Smooth muscle cell (in vitro differentiated cells): ENCODE measurements around the gene AGTRAP. TPM values are rescaled to one million over a fixed set of nuclear protein-coding genes. Genes with fewer than 3 reads are reported as not detected.

Experiments used
- DNase-seq: peaks from one replicate; lab custom pipeline; 2025; ENCODE audit not compliant: unreplicated experiment; lab: John Stamatoyannopoulos, UW
- H2AFZ ChIP-seq: fragments of 200-600 bp; sonication (generic); 2 replicates; pipeline ENCODE4 v1.6.0; 2016; ENCODE audit warnings: antibody characterized with exemption, low read depth, mild to moderate bottlenecking
- H3F3A ChIP-seq: fragments of 200-600 bp; sonication (generic); 2 replicates; pipeline ENCODE4 v1.6.0; 2017; ENCODE audit warnings: antibody characterized with exemption, low read depth
- H3K27ac ChIP-seq: fragments of 200-600 bp; sonication (generic); 2 replicates; pipeline ENCODE4 v1.5.1; 2016; ENCODE audit warnings: low read depth, mild to moderate bottlenecking
- H3K27me3 ChIP-seq: fragments of 200-600 bp; sonication (generic); 2 replicates; pipeline ENCODE4 v1.6.1; 2016; ENCODE audit warnings: low read depth, mild to moderate bottlenecking
- H3K36me3 ChIP-seq: fragments of 200-600 bp; sonication (generic); 2 replicates; pipeline ENCODE4 v1.5.1; 2016; ENCODE audit warnings: low read depth
- H3K4me1 ChIP-seq: fragments of 200-600 bp; sonication (generic); 2 replicates; pipeline ENCODE4 v1.5.1; 2016; ENCODE audit warnings: low read depth
- H3K4me2 ChIP-seq: fragments of 200-600 bp; sonication (generic); 2 replicates; pipeline ENCODE4 v1.6.0; 2016; ENCODE audit warnings: mild to moderate bottlenecking
- H3K4me3 ChIP-seq: fragments of 200-600 bp; sonication (generic); 2 replicates; pipeline ENCODE4 v1.5.1; 2016; ENCODE audit warnings: mild to moderate bottlenecking
- H3K79me2 ChIP-seq: fragments of 200-600 bp; sonication (generic); 2 replicates; pipeline ENCODE4 v1.6.0; 2016; ENCODE audit warnings: low read depth, mild to moderate bottlenecking
- H3K9ac ChIP-seq: fragments of 200-600 bp; sonication (generic); 2 replicates; pipeline ENCODE4 v1.6.0; 2016; ENCODE audit warnings: low read depth
- H3K9me3 ChIP-seq: fragments of 200-600 bp; sonication (generic); replicated peaks from 2 replicates; pipeline ENCODE4 v1.5.1; 2016; ENCODE audit warnings: low read depth
- H4K20me1 ChIP-seq: fragments of 200-600 bp; sonication (generic); 2 replicates; pipeline ENCODE4 v1.6.0; 2016; ENCODE audit warnings: low read depth
- WGBS: methylation state at CpG from one replicate; pipeline ENCODE4 v1.1.7; 2016; ENCODE audit warnings: low lambda C conversion rate; 5-methylcytosine and 5-hydroxymethylcytosine counted together
- polyA plus RNA-seq: library from polyadenylated mRNA; unstranded; fragments of >200 nt; fragmentation: Nextera tagmentation; extraction: Ambion mirVana; gene quantifications from 2 replicates; pipeline ENCODE4 v1.2.1, GENCODE V29; 2016
- total RNA-seq: library from RNA; depleted of rRNA; stranded (reverse); fragments of >200 nt; gene quantifications from 2 replicates; pipeline ENCODE4 v1.2.3, GENCODE V29; 2014
- TF ChIP-seq, protein P1 (sequence below): fragments of 200-600 bp; sonication (generic); IDR thresholded peaks from 2 replicates; pipeline ENCODE4 v1.5.1; 2017; ENCODE audit warnings: borderline replicate concordance, mild to moderate bottlenecking, antibody characterized with exemption; ENCODE audit not compliant: insufficient read depth, poor library complexity, severe bottlenecking

The AGTRAP gene
- total and polyA plus RNA-seq, 2 experiments from 2014 or later: 30.9 to 76.8 TPM

- H3F3A ChIP-seq: no peaks in the 10 kb centered on the region
- H3K4me2 ChIP-seq: no peak overlapping the region
- no peak for DNase-seq
- no peaks in the 10 kb centered on the region for H3K79me2 ChIP-seq
- H3K9me3 ChIP-seq: no peaks in the 10 kb centered on the region
- H3K27me3 ChIP-seq: no peaks in the 10 kb centered on the region
- no peaks in the 10 kb centered on the region for H4K20me1 ChIP-seq
- H3K36me3 ChIP-seq: no peaks in the 10 kb centered on the region
- WGBS: 98% methylated on average over 4 of the region's 4 CpGs
- peaks cover 9% of the 10 kb centered on the region for H3K4me1 ChIP-seq
- no peak overlapping the region for H3K27ac ChIP-seq
- H2AFZ ChIP-seq: no peak overlapping the region
- no peak overlapping the region for H3K9ac ChIP-seq
- TF ChIP-seq, protein P1, sequence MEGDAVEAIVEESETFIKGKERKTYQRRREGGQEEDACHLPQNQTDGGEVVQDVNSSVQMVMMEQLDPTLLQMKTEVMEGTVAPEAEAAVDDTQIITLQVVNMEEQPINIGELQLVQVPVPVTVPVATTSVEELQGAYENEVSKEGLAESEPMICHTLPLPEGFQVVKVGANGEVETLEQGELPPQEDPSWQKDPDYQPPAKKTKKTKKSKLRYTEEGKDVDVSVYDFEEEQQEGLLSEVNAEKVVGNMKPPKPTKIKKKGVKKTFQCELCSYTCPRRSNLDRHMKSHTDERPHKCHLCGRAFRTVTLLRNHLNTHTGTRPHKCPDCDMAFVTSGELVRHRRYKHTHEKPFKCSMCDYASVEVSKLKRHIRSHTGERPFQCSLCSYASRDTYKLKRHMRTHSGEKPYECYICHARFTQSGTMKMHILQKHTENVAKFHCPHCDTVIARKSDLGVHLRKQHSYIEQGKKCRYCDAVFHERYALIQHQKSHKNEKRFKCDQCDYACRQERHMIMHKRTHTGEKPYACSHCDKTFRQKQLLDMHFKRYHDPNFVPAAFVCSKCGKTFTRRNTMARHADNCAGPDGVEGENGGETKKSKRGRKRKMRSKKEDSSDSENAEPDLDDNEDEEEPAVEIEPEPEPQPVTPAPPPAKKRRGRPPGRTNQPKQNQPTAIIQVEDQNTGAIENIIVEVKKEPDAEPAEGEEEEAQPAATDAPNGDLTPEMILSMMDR: no peak
- no peak overlapping the region for H3K4me3 ChIP-seq
These were observed 8.8 kb upstream of the AGTRAP start for GRCh38 chr1:11727119-11727518.

DNA sequence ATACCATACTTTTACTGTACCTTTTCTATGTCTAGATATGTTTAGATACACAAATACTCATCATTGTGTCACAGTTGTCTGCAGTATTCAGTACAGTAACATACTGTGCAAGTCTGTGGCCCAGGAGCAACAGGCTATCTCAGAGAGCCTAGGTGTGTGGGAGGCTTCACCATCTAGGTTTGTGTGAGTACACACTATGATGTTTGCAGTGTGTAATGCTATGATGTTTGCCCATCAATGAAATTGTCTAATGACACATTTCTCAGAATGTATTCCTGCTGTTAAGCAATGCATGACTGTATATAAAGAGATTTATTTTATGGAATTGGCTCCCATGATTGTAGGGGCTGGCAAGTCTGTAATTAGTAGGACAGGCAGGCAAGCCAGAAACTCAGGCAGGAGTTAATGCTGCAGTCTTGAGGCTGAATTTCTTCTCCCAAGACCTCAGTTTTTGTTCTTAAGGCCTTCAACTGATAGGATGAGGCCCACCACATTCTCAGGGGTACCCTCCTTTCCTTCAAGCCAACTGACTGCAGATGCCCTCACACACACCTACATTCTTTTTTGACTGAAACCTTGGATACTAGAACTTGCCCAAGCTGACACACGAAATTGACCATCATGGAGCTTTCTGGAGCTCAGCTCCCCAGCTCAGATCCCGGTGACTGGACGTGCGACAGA lies 7.7 kb upstream of the AGTRAP start:
- no peaks in the 10 kb centered on the region for H4K20me1 ChIP-seq
- H3K4me3 ChIP-seq: no peak overlapping the region
- no peak overlapping the region for H2AFZ ChIP-seq
- TF ChIP-seq, protein P1: no peak
- no peaks in the 10 kb centered on the region for H3F3A ChIP-seq
- H3K4me2 ChIP-seq: no peak overlapping the region
- H3K27ac ChIP-seq: no peak overlapping the region
- WGBS: 96% methylated on average over 4 of the region's 4 CpGs
- H3K4me1 ChIP-seq: peaks cover 13% of the 10 kb centered on the region
- H3K79me2 ChIP-seq: no peaks in the 10 kb centered on the region
- no peak for DNase-seq
- no peaks in the 10 kb centered on the region for H3K36me3 ChIP-seq
- no peaks in the 10 kb centered on the region for H3K27me3 ChIP-seq
- no peaks in the 10 kb centered on the region for H3K9me3 ChIP-seq
- H3K9ac ChIP-seq: no peak overlapping the region

GRCh38 chr1:11729155-11729497 lies 6.8 kb upstream of the AGTRAP start:
- H3K4me1 ChIP-seq: peaks cover 13% of the 10 kb centered on the region
- H3K79me2 ChIP-seq: no peaks in the 10 kb centered on the region
- no peak overlapping the region for H3K4me2 ChIP-seq
- H3F3A ChIP-seq: no peaks in the 10 kb centered on the region
- 91% methylated on average over 11 of the region's 11 CpGs for WGBS
- TF ChIP-seq, protein P1: no peak
- H2AFZ ChIP-seq: no peak overlapping the region
- no peak overlapping the region for H3K27ac ChIP-seq
- DNase-seq: no peak
- H4K20me1 ChIP-seq: no peaks in the 10 kb centered on the region
- no peaks in the 10 kb centered on the region for H3K36me3 ChIP-seq
- no peaks in the 10 kb centered on the region for H3K9me3 ChIP-seq
- H3K27me3 ChIP-seq: no peaks in the 10 kb centered on the region
- no peak overlapping the region for H3K9ac ChIP-seq
- no peak overlapping the region for H3K4me3 ChIP-seq
